LNCaP clone FGC (cell line): ENCODE measurements around the gene CERT1.

ENCODE experiments used
- DNase-seq: peaks from one replicate; pipeline ENCODE4 v3.0.0-alpha.2; 2011; ENCODE audit warnings: low read depth
- H3K4me3 ChIP-seq: 2 replicates; pipeline ENCODE4 v1.5.1; 2011; ENCODE audit warnings: mild to moderate bottlenecking, low read depth, low read length, control low read depth
- TF ChIP-seq, protein P1 (sequence below): IDR thresholded peaks from 2 replicates; pipeline ENCODE4 v1.5.1; 2012; ENCODE audit warnings: mild to moderate bottlenecking; ENCODE audit not compliant: control insufficient read depth, insufficient read depth; ENCODE audit errors: extremely low read depth

The CERT1 gene

DNA sequence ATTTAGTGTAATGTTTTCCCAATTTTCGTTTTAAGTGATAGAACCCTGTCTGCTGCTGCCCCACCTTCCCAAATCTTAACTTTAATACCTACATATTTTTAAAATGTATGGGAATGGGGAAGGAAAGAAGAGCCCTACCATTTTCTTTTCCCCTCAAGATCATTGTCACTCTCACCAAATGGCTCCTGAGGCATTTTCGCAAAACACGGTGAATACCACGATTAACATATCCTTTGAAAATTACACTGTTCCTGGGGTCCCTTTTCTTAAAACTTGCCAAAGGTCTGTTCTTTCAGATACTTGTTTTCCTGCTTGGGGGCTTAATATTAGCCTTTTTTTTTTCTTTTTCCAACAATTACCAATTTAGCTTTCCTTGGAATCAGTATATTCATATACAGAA lies 36.1 kb downstream of the CERT1 start:
- DNase-seq: no peak
- H3K4me3 ChIP-seq: no peak overlapping the region
- TF ChIP-seq, protein P1, sequence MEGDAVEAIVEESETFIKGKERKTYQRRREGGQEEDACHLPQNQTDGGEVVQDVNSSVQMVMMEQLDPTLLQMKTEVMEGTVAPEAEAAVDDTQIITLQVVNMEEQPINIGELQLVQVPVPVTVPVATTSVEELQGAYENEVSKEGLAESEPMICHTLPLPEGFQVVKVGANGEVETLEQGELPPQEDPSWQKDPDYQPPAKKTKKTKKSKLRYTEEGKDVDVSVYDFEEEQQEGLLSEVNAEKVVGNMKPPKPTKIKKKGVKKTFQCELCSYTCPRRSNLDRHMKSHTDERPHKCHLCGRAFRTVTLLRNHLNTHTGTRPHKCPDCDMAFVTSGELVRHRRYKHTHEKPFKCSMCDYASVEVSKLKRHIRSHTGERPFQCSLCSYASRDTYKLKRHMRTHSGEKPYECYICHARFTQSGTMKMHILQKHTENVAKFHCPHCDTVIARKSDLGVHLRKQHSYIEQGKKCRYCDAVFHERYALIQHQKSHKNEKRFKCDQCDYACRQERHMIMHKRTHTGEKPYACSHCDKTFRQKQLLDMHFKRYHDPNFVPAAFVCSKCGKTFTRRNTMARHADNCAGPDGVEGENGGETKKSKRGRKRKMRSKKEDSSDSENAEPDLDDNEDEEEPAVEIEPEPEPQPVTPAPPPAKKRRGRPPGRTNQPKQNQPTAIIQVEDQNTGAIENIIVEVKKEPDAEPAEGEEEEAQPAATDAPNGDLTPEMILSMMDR: no peak

GRCh38 chr5:75473463-75473862 lies 38.0 kb downstream of the CERT1 start:
- TF ChIP-seq, protein P1: no peak
- no peak for DNase-seq

DNA sequence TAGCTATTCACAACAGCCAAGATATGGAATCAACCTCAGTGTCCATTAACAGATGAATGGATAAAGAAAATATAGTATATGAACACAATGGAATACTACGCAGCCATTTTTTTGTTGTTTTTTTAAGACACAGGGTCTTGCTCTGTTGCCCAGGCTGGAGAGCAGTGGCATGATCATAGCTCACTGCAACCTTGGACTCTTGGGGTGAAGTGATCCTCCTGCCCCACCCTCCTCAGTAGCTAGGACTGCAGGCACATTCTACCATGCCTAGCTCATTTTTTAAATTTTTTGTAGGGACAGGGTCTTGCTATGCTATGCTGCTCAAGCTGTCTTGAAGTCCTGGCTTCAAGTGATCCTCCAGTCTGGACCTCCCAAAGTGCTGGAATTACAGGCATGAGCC lies 38.5 kb downstream of the CERT1 start:
- H3K4me3 ChIP-seq: no peak overlapping the region
- TF ChIP-seq, protein P1: no peak

More at GRCh38 chr5:75473463-75473862, 38.0 kb downstream of the CERT1 start:
- no peak overlapping the region for H3K4me3 ChIP-seq

GRCh38 chr5:75471193-75471592 lies 40.2 kb downstream of the CERT1 start:
- no peak for DNase-seq
- TF ChIP-seq, protein P1: no peak
- H3K4me3 ChIP-seq: no peak overlapping the region

More for the DNA sequence above, 38.5 kb downstream of the CERT1 start:
- DNase-seq: no peak

GRCh38 chr5:75469017-75469416 lies 42.4 kb downstream of the CERT1 start:
- H3K4me3 ChIP-seq: no peak overlapping the region
- no peak for DNase-seq
- TF ChIP-seq, protein P1: no peak

- no peak overlapping the region for H3K4me3 ChIP-seq
- DNase-seq: no peak
- TF ChIP-seq, protein P1: no peak
Measured at GRCh38 chr5:75468593-75468992, 42.8 kb downstream of the CERT1 start.

- DNase-seq: no peak
Measured at GRCh38 chr5:75466006-75466716, 45.3 kb downstream of the CERT1 start.

More at GRCh38 chr5:75466006-75466716, 45.3 kb downstream of the CERT1 start:
- TF ChIP-seq, protein P1: no peak
- no peak overlapping the region for H3K4me3 ChIP-seq
